KBM-7 (cell line): ENCODE data around the gene CD84.
"Not testable (repeated sequence)": the region's sequence is repeated elsewhere in the genome, so short reads cannot be mapped to it uniquely, and the experiment has no call there.

Experiments used
- DNase-seq: peaks from one replicate; pipeline ENCODE4 v3.0.0-alpha.2; 2015
- in situ Hi-C: fragments of 300-500 bp; cut with MboI; formaldehyde crosslinking; loops from 2 replicates; pipeline ENCODE4 v1.14.3; 2020; ENCODE audit warnings: low sequenced_read_pairs, low pct_unique_long_range_greater_than_20kb, mixed read lengths

CD84 gene

GRCh38 chr1:160548960-160549664, 30.2 kb downstream of the CD84 start:
- in situ Hi-C loops: no loop called here
- no peak for DNase-seq

- in situ Hi-C loops: no loop called here
Measured at GRCh38 chr1:160548183-160548582, 31.1 kb downstream of the CD84 start.

GRCh38 chr1:160547422-160547821, 31.9 kb downstream of the CD84 start:
- DNase-seq: no peak
- in situ Hi-C loops: no loop called here

More at GRCh38 chr1:160548183-160548582, 31.1 kb downstream of the CD84 start:
- DNase-seq: no peak

- in situ Hi-C loops: no loop called here
- DNase-seq: peak; percentile 19
Measured at GRCh38 chr1:160546942-160547341, 32.4 kb downstream of the CD84 start.

GRCh38 chr1:160544647-160545046, 34.6 kb downstream of the CD84 start:
- in situ Hi-C loops: no loop called here
- DNase-seq: peak; percentile 74

GRCh38 chr1:160542303-160542945, 36.9 kb downstream of the CD84 start:
- in situ Hi-C loops: no loop called here
- DNase-seq: no peak

GRCh38 chr1:160541622-160542302, 37.5 kb downstream of the CD84 start:
- in situ Hi-C loops: no loop called here
- no peak for DNase-seq

GRCh38 chr1:160540859-160541233, 38.5 kb downstream of the CD84 start:
- in situ Hi-C loops: no loop called here
- DNase-seq: no peak

GRCh38 chr1:160539990-160540858, 39.1 kb downstream of the CD84 start:
- peak; percentile 100 for DNase-seq
- in situ Hi-C loops: no loop called here

- in situ Hi-C loops: no loop called here
- DNase-seq: no peak
Measured at GRCh38 chr1:160539684-160539989, 39.7 kb downstream of the CD84 start.

GRCh38 chr1:160538985-160539651, 40.2 kb downstream of the CD84 start:
- in situ Hi-C loops: no loop called here
- no peak for DNase-seq

GRCh38 chr1:160537714-160538665, 41.3 kb downstream of the CD84 start:
- DNase-seq: no peak
- in situ Hi-C loops: no loop called here

- no peak for DNase-seq
- in situ Hi-C loops: no loop called here
Measured at GRCh38 chr1:160534823-160535605, 44.3 kb downstream of the CD84 start.

- DNase-seq, in situ Hi-C loops: not testable (repeated sequence)
Measured at GRCh38 chr1:160532557-160532813, 46.8 kb downstream of the CD84 start.

- DNase-seq, in situ Hi-C loops: not testable (repeated sequence)
Measured at GRCh38 chr1:160531809-160532556, 47.3 kb downstream of the CD84 start.

- in situ Hi-C loops, DNase-seq: not testable (repeated sequence)
Measured at GRCh38 chr1:160529401-160529952, 49.8 kb downstream of the CD84 start.

GRCh38 chr1:160523789-160524188, 55.5 kb downstream of the CD84 start:
- in situ Hi-C loops, DNase-seq: not testable (repeated sequence)
